Renal cortex interstitium (tissue), 11 donors: ENCODE data around the gene TCFL5. TPM values are rescaled to one million over a fixed set of nuclear protein-coding genes. Genes with fewer than 3 reads are reported as not detected.
"Not testable (repeated sequence)": the region's sequence is repeated elsewhere in the genome, so short reads cannot be mapped to it uniquely, and the experiment has no call there.

Experiments used
- DNase-seq, 11 donors: peaks; one replicate each; pipeline ENCODE4 v3.0.0-alpha.2; 2013; ENCODE audit warnings: low read depth in 9 of 11, low spot score in 4 of 11; ENCODE audit errors: extremely low read depth in 1 of 11
- polyA plus RNA-seq, 3 donors: library from polyadenylated mRNA; unstranded; fragments of 120-200 nt; gene quantifications; one replicate each; pipeline ENCODE4 v1.2.1, GENCODE V29; 2013; ENCODE audit not compliant: insufficient read length in 3 of 3

TCFL5 gene
- polyA plus RNA-seq, 3 donors, result 12.1 to 15.6 (median 12.8) TPM

GRCh38 chr20:62872862-62873261, 11.2 kb upstream of the TCFL5 start:
- DNase-seq, result no peak

GRCh38 chr20:62872184-62872847, 10.7 kb upstream of the TCFL5 start:
- DNase-seq, result no peak

- DNase-seq, result no peak
These were observed 2.6 kb upstream of the TCFL5 start for GRCh38 chr20:62864207-62864606.

DNA sequence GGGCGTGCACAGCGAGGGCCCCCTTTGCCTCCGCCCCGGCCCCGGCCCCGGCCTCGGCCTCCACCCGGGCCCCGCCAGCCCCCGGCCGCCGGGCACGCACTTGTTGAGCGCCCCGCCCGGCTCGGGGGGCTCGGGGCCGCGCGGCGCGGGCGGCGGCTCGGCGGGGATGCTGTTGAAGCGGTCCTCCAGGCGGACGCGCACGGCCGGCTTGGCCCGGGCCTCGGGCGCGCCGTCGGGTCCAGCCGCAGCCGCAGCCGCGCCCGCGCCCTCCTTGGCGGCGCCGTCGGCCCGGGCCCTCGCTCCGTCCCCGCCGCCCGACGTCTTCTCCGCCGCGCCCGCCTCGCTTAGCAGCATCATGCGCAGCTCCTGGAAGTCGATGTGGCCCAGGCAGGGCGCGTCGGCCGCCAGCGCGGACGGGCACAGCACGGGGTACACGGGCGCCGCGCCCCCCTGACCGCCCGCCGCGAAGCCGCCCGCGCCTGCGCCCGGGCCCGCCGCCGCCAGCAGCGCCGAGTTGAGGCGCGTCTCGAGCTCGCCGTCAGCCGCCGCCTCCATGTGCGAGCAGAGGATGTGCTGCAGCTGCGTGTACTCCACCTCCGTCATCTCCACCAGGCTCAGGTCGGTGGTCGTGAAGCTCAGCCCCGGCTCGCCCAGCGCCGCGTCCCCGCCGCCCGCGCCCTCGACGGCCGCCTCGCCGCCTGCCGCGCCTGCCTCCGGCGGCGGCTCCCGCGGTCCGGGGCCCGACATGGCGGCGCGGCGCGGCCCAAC, 514 bp downstream of the TCFL5 start:
- no peak for DNase-seq

GRCh38 chr20:62860391-62860923, 1.2 kb downstream of the TCFL5 start:
- DNase-seq, result no peak

DNA sequence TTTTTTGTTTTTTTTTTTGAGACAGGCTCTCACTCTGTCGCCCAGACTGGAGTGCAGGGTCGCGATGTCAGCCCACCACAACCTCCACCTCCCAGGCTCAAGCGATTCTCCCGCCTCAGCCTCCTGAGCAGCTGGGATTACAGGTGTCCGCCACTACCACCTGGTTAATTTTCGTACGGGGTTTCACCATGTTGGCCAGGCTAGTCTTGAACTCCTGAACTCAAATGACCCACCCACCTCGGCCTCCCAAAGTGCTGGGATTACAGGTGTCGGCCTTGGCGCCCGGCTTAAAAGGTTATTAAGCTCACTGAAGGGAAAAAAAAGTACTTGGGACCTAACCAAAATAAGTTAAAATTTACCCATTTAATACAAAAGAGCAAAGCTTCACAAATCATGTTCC, 1.9 kb downstream of the TCFL5 start:
- DNase-seq, result no peak

GRCh38 chr20:62858058-62858830, 3.4 kb downstream of the TCFL5 start:
- no peak for DNase-seq

DNA sequence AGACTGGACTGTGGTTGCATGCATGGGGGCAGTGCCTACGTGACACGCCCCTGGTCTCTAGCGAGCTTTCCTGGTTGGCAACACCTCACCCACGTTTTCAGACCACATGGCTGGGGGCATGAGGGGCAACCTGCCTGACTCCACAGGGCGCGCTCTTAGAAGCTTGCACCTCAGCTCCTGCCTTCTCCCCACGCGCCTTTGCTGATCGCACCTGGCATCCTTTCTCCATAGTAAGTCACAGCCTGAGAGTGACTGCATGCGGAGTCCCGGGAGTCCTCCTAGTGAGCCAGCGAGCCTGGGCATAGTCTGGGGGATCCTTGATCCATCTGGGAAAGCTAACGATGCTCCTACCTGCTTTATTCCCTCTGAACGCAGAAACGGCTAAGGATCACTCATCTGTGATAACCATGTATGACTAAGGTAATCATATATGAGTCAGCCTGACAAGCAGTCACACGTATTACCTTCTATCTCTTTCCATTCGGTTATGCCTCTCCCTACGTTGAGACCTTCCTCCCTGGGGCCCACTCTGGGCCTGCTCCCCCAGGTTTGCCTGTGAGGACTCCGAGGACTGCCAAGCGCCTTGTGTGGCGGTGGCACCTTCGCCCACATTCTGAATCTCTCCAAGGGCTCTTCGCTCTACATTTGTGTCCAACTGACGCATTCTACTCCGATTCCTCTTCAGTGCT, 4.5 kb downstream of the TCFL5 start:
- no peak for DNase-seq

DNA sequence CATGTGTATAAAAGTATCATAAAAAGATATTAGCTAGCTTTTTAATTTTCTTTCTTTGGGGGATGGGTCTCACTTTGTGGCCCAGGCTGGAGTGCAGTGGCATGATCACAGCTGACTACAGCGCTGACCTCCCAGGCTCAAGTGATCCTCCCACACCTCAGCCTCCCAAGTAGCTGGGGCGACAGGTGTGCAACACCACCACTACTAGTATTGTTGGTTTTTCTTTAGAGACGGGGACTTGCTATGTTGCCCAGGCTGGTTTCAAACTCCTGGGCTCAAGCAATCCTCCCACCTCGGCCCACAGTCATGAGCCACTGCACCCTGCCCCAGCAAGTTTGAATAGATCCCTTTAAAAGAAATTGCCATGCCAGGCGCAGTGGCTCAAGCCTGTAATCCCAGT, 6.5 kb downstream of the TCFL5 start:
- no peak for DNase-seq

GRCh38 chr20:62854121-62854520, 7.5 kb downstream of the TCFL5 start:
- no peak for DNase-seq

- not testable (repeated sequence) for DNase-seq
These were observed 8.3 kb downstream of the TCFL5 start for GRCh38 chr20:62853304-62853703.

- no peak for DNase-seq
These were observed 8.8 kb downstream of the TCFL5 start for GRCh38 chr20:62852841-62853240.

- DNase-seq, result no peak
These were observed 9.4 kb downstream of the TCFL5 start for GRCh38 chr20:62852196-62852595.

GRCh38 chr20:62850333-62850974, 11.2 kb downstream of the TCFL5 start:
- DNase-seq, result no peak

GRCh38 chr20:62849431-62849830, 12.2 kb downstream of the TCFL5 start:
- DNase-seq, result no peak

DNA sequence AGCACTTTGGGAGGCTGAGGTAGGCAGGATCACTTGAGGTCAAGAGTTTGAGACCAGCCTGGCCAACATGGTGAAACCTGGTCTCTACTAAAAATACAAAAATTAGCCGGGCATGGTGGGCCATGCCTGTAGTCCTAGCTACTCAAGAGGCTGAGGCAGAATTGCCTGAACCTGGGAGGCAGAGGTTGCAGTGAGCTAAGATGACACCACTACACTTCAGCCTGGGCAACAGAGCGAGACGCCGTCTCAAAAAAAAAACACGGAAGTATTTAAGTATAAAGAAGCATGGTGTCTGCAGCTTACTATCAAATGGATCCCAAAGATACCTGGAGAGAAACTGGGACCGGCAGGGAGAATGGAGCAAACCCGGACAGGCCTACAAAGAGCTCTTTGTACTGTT, 12.7 kb downstream of the TCFL5 start:
- not testable (repeated sequence) for DNase-seq

GRCh38 chr20:62846166-62846890, 15.3 kb downstream of the TCFL5 start:
- DNase-seq, result no peak
